ENCODE measurements around the gene FMO5. TPM values are rescaled to one million over a fixed set of nuclear protein-coding genes. Genes with fewer than 3 reads are reported as not detected.
A peak's percentile ranks its signal among the peaks of the same experiment; 100 is the strongest.

Gene FMO5
- total RNA-seq, 2 experiments from 2014 or later = 1.7 to 3.9 TPM

DNA sequence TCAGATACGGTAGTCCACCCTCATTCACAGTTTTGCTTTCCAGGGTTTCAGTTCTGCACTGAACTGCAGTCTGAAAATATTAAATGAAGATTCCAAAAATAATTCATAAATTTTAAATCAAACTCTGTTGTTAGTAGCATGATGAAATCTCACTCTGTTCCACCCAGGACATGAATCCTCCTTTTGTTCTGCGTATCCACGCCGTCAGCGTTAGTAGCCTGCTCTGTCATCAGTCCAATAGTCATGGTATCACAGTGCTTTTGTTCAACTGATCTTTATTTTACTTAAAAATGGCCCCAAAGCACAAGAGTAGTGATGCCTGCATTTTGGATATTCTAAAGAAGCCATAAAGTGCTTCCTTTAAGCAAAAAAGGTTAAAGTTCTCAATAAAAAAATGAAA, 41.2 kb upstream of the FMO5 start:
- ChIA-PET CTCF (ENCODE audit: unreplicated experiment) (no interaction called here), POLR2A (no interaction called here)
- no peaks in the 10 kb centered on the region for H3K9me3 ChIP-seq (ENCODE audit: low read length)
- H3K9me2 ChIP-seq (ENCODE audit: insufficient read depth, low read length) = no peaks in the 10 kb centered on the region
- H3K4me2 ChIP-seq (ENCODE audit: low read length) = no peak overlapping the region
- no peaks in the 10 kb centered on the region for H4K20me1 ChIP-seq (ENCODE audit: insufficient read depth, low read length)
- BruUV-seq (replicated peaks) = no TSS peak
- H2AFZ ChIP-seq (ENCODE audit: low read length) = no peak overlapping the region
- intact Hi-C loops (cut with micrococcal nuclease; ENCODE audit: unreplicated experiment) = no loop called here
- no peaks in the 10 kb centered on the region for H3K4me1 ChIP-seq (ENCODE audit: insufficient read depth, low read length, poor library complexity, severe bottlenecking)
- H3K4me3 ChIP-seq (ENCODE audit: low read depth, low read length, poor library complexity, severe bottlenecking) = no peak overlapping the region
- H3K36me3 ChIP-seq (ENCODE audit: insufficient read depth, low read length) = peaks cover 96% of the 10 kb centered on the region
- H3K79me2 ChIP-seq (ENCODE audit: insufficient read depth, low read depth, low read length) = no peaks in the 10 kb centered on the region
- no peak for DNase-seq (ENCODE audit: low spot score)
- no peak for TF ChIP-seq EZH2phosphoT487 (IDR thresholded peaks at IDR 0.05; ENCODE audit: borderline replicate concordance, low read depth, low read length)
- TF ChIP-seq, protein P1, sequence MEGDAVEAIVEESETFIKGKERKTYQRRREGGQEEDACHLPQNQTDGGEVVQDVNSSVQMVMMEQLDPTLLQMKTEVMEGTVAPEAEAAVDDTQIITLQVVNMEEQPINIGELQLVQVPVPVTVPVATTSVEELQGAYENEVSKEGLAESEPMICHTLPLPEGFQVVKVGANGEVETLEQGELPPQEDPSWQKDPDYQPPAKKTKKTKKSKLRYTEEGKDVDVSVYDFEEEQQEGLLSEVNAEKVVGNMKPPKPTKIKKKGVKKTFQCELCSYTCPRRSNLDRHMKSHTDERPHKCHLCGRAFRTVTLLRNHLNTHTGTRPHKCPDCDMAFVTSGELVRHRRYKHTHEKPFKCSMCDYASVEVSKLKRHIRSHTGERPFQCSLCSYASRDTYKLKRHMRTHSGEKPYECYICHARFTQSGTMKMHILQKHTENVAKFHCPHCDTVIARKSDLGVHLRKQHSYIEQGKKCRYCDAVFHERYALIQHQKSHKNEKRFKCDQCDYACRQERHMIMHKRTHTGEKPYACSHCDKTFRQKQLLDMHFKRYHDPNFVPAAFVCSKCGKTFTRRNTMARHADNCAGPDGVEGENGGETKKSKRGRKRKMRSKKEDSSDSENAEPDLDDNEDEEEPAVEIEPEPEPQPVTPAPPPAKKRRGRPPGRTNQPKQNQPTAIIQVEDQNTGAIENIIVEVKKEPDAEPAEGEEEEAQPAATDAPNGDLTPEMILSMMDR (conservative IDR thresholded peaks at IDR 0.05; ENCODE audit: low read length) = no peak
- H3K27ac ChIP-seq (ENCODE audit: low read depth, low read length, poor library complexity, severe bottlenecking) = no peak overlapping the region

DNA sequence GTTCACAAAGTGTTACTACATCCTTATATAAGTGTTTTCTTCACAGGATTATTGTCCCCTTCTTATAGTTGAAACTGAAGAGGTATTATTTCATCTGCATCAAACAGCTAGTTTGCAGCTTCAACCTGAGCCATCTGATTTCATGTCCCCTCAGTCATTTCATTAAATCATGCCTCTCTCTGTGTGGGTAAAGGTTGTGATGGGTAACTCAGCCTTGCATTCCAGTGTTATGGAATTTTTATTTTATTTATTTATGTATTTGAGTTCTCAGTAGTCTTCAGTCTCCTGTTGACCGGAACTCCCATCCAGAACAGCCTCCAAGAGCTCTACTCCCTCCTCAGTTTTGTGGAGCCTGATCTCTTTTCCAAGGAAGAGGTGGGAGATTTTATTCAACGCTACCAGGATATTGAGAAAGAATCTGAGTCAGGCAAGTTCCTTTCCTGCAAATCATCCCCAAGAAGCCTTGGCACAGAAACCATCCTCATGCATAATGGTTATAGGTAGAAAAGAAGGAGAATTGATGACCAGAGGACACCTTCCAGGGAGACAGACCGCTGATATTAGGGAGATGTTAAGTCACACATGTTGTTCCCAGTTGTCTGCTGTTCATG, 39.1 kb upstream of the FMO5 start:
- no peak overlapping the region for H3K4me2 ChIP-seq (ENCODE audit: low read length)
- DNase-seq (ENCODE audit: low spot score) = no peak
- H4K20me1 ChIP-seq (ENCODE audit: insufficient read depth, low read length) = no peaks in the 10 kb centered on the region
- no TSS peak for BruUV-seq (replicated peaks)
- no peaks in the 10 kb centered on the region for H3K4me1 ChIP-seq (ENCODE audit: insufficient read depth, low read length, poor library complexity, severe bottlenecking)
- H2AFZ ChIP-seq (ENCODE audit: low read length) = no peak overlapping the region
- ChIA-PET POLR2A (no interaction called here), CTCF (ENCODE audit: unreplicated experiment) (no interaction called here)
- H3K9me2 ChIP-seq (ENCODE audit: insufficient read depth, low read length) = no peaks in the 10 kb centered on the region
- intact Hi-C loops (cut with micrococcal nuclease; ENCODE audit: unreplicated experiment) = no loop called here
- no peak overlapping the region for H3K4me3 ChIP-seq (ENCODE audit: low read depth, low read length, poor library complexity, severe bottlenecking)
- H3K9me3 ChIP-seq (ENCODE audit: low read length) = no peaks in the 10 kb centered on the region
- H3K36me3 ChIP-seq (ENCODE audit: insufficient read depth, low read length) = peaks cover 99% of the 10 kb centered on the region
- H3K27ac ChIP-seq (ENCODE audit: low read depth, low read length, poor library complexity, severe bottlenecking) = no peak overlapping the region
- H3K79me2 ChIP-seq (ENCODE audit: insufficient read depth, low read depth, low read length) = no peaks in the 10 kb centered on the region
- TF ChIP-seq EZH2phosphoT487 (IDR thresholded peaks at IDR 0.05; ENCODE audit: borderline replicate concordance, low read depth, low read length) = no peak

DNA sequence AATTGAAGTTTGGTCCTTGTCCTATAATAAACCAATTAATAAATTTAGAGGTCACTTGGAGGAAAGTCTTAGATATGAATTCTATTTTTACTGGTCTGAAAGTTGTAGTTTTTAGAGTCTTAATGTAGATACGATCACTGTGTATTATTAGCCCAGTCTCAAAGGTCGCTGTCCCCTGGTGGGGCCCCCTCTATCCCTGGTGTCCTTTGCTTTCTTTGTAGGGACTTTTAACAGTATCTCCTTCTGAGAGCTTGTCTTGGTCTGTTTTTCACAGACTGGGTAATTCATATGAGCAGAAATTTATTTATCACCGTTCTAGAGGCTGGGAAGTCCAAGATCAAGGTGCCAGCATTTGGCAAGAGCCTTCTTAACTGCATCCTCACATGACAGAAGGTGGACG, 35.8 kb upstream of the FMO5 start:
- H3K4me2 ChIP-seq (ENCODE audit: low read length) = no peak overlapping the region
- intact Hi-C loops (cut with micrococcal nuclease; ENCODE audit: unreplicated experiment) = no loop called here
- BruUV-seq (replicated peaks) = TSS peak; percentile 5
- H3K9me3 ChIP-seq (ENCODE audit: low read length) = no peaks in the 10 kb centered on the region
- H3K9me2 ChIP-seq (ENCODE audit: insufficient read depth, low read length) = no peaks in the 10 kb centered on the region
- no peak overlapping the region for H3K27ac ChIP-seq (ENCODE audit: low read depth, low read length, poor library complexity, severe bottlenecking)
- POLR2A ChIA-PET = interaction anchor here (0.6 kb wide), 1 partner anchor 149 kb away, joined by 4 read pairs; no protein-coding TSS in a partner anchor
- H3K4me1 ChIP-seq (ENCODE audit: insufficient read depth, low read length, poor library complexity, severe bottlenecking) = no peaks in the 10 kb centered on the region
- no peak for TF ChIP-seq EZH2phosphoT487 (IDR thresholded peaks at IDR 0.05; ENCODE audit: borderline replicate concordance, low read depth, low read length)
- TF ChIP-seq, protein P1 (conservative IDR thresholded peaks at IDR 0.05; ENCODE audit: low read length) = no peak
- peaks cover 93% of the 10 kb centered on the region for H3K36me3 ChIP-seq (ENCODE audit: insufficient read depth, low read length)
- H3K4me3 ChIP-seq (ENCODE audit: low read depth, low read length, poor library complexity, severe bottlenecking) = no peak overlapping the region
- no peaks in the 10 kb centered on the region; the same call in 1 of the 2 replicates for H3K79me2 ChIP-seq (ENCODE audit: insufficient read depth, low read depth, low read length)
- no peak overlapping the region for H2AFZ ChIP-seq (ENCODE audit: low read length)
- CTCF ChIA-PET (ENCODE audit: unreplicated experiment) = no interaction called here
- peaks cover 3% of the 10 kb centered on the region; the same call in 1 of the 2 replicates for H4K20me1 ChIP-seq (ENCODE audit: insufficient read depth, low read length)
- no peak for DNase-seq (ENCODE audit: low spot score)
